HEK293 (cell line): Measurements from ENCODE around the gene USP12.
A peak's percentile ranks its signal among the peaks of the same experiment; 100 is the strongest.

Source experiments
- AEBP2 ChIP-seq: fragments of 450-650 bp; formaldehyde crosslinking; IDR thresholded peaks from 2 replicates; pipeline ENCODE4 v1.5.1; 2016; ENCODE audit warnings: missing biosample characterization, missing genetic modification characterization, borderline replicate concordance
- FEZF1 ChIP-seq: fragments of 450-650 bp; formaldehyde crosslinking; IDR thresholded peaks from 2 replicates; pipeline ENCODE4 v1.5.1; 2016; ENCODE audit warnings: missing biosample characterization, missing genetic modification characterization
- HOXD13 ChIP-seq: sonication (generic); formaldehyde crosslinking; IDR thresholded peaks from 2 replicates; pipeline ENCODE4 v1.8.0; 2022; ENCODE audit warnings: missing genetic modification reagents, borderline replicate concordance
- INSM2 ChIP-seq: fragments of 450-650 bp; formaldehyde crosslinking; IDR thresholded peaks from 2 replicates; pipeline ENCODE4 v1.5.1; 2016; ENCODE audit warnings: missing biosample characterization, missing genetic modification characterization
- KLF10 ChIP-seq: fragments of 450-650 bp; IDR thresholded peaks from 2 replicates; pipeline ENCODE4 v1.5.1; 2018; ENCODE audit warnings: missing biosample characterization, mild to moderate bottlenecking, missing genetic modification characterization
- PATZ1 ChIP-seq: fragments of 450-650 bp; formaldehyde crosslinking; IDR thresholded peaks from 2 replicates; pipeline ENCODE4 v1.5.1; 2016; ENCODE audit warnings: missing biosample characterization, missing genetic modification characterization
- SALL2 ChIP-seq: fragments of 450-650 bp; formaldehyde crosslinking; IDR thresholded peaks from 2 replicates; pipeline ENCODE4 v1.5.0; 2017; ENCODE audit warnings: missing biosample characterization, mild to moderate bottlenecking, missing genetic modification characterization, borderline replicate concordance
- SP7 ChIP-seq: fragments of 450-650 bp; formaldehyde crosslinking; IDR thresholded peaks from 2 replicates; pipeline ENCODE4 v1.5.1; 2016; ENCODE audit warnings: missing biosample characterization, missing genetic modification characterization
- TSHZ1 ChIP-seq: fragments of 450-650 bp; formaldehyde crosslinking; IDR thresholded peaks from 2 replicates; pipeline ENCODE4 v1.5.1; 2016; ENCODE audit warnings: missing biosample characterization, missing genetic modification characterization, borderline replicate concordance
- ZBTB6 ChIP-seq: fragments of 450-650 bp; formaldehyde crosslinking; IDR thresholded peaks from 2 replicates; pipeline ENCODE4 v1.5.1; 2017; ENCODE audit warnings: missing biosample characterization, missing genetic modification characterization
- ZFP37 ChIP-seq: fragments of 450-650 bp; formaldehyde crosslinking; IDR thresholded peaks from 2 replicates; pipeline ENCODE4 v1.5.1; 2016; ENCODE audit warnings: missing biosample characterization, missing genetic modification characterization
- ZNF184 ChIP-seq: fragments of 450-650 bp; IDR thresholded peaks from 2 replicates; pipeline ENCODE4 v1.5.1; 2018; ENCODE audit warnings: missing biosample characterization, mild to moderate bottlenecking, missing genetic modification characterization
- ZNF19 ChIP-seq: fragments of 450-650 bp; formaldehyde crosslinking; IDR thresholded peaks from 2 replicates; pipeline ENCODE4; 2016; ENCODE audit warnings: missing biosample characterization, missing genetic modification characterization, low read depth
- ZNF2 ChIP-seq: fragments of 450-650 bp; formaldehyde crosslinking; IDR thresholded peaks from 2 replicates; pipeline ENCODE4 v1.5.1; 2016; ENCODE audit warnings: missing biosample characterization, missing genetic modification characterization
- ZNF223 ChIP-seq: fragments of 450-650 bp; formaldehyde crosslinking; IDR thresholded peaks from 2 replicates; pipeline ENCODE4 v1.5.1; 2016; ENCODE audit warnings: missing biosample characterization, missing genetic modification characterization
- ZNF24 ChIP-seq: fragments of 450-650 bp; formaldehyde crosslinking; IDR thresholded peaks from 2 replicates; pipeline ENCODE4 v1.5.1; 2016; ENCODE audit warnings: missing biosample characterization, missing genetic modification characterization
- ZNF280D ChIP-seq: fragments of 450-650 bp; formaldehyde crosslinking; IDR thresholded peaks from 2 replicates; pipeline ENCODE4 v1.5.1; 2016; ENCODE audit warnings: missing biosample characterization, missing genetic modification characterization
- ZNF324 ChIP-seq: fragments of 450-650 bp; formaldehyde crosslinking; IDR thresholded peaks from 2 replicates; pipeline ENCODE4 v1.5.1; 2016; ENCODE audit warnings: missing biosample characterization, missing genetic modification characterization
- ZNF366 ChIP-seq: fragments of 450-650 bp; formaldehyde crosslinking; conservative IDR thresholded peaks from 2 replicates; pipeline ENCODE4 v1.5.1; 2016; ENCODE audit warnings: missing biosample characterization, missing genetic modification characterization
- ZNF510 ChIP-seq: fragments of 450-650 bp; formaldehyde crosslinking; IDR thresholded peaks from 2 replicates; pipeline ENCODE4 v1.5.1; 2018; ENCODE audit warnings: mild to moderate bottlenecking, missing genetic modification characterization, missing biosample characterization; ENCODE audit not compliant: insufficient replicate concordance
- ZNF658 ChIP-seq: fragments of 450-650 bp; formaldehyde crosslinking; IDR thresholded peaks from 2 replicates; pipeline ENCODE4; 2016; ENCODE audit warnings: missing biosample characterization, missing genetic modification characterization
- ZNF707 ChIP-seq: fragments of 450-650 bp; formaldehyde crosslinking; IDR thresholded peaks from 2 replicates; pipeline ENCODE4 v1.5.1; 2016; ENCODE audit warnings: missing biosample characterization, missing genetic modification characterization
- ZNF785 ChIP-seq: fragments of 450-650 bp; formaldehyde crosslinking; IDR thresholded peaks from 2 replicates; pipeline ENCODE4 v1.5.1; 2016; ENCODE audit warnings: missing biosample characterization, missing genetic modification characterization
- ZNF791 ChIP-seq: fragments of 450-650 bp; formaldehyde crosslinking; IDR thresholded peaks from 2 replicates; pipeline ENCODE4 v1.5.1; 2016; ENCODE audit warnings: missing biosample characterization, missing genetic modification characterization
- ZNF843 ChIP-seq: fragments of 450-650 bp; formaldehyde crosslinking; IDR thresholded peaks from 2 replicates; pipeline ENCODE4 v1.5.1; 2016; ENCODE audit warnings: missing biosample characterization, missing genetic modification characterization
- ZSCAN23 ChIP-seq: fragments of 450-650 bp; formaldehyde crosslinking; IDR thresholded peaks from 2 replicates; pipeline ENCODE4 v1.5.1; 2016; ENCODE audit warnings: missing biosample characterization, missing genetic modification characterization

The USP12 gene

GRCh38 chr13:27125357-27126282 is 46.0 kb downstream of the USP12 start (continued):
- TF ChIP-seq INSM2 (no peak), TSHZ1 (peak; percentile 7; the same call in 1 of the 2 replicates), ZNF324 (tag by site-specific recombination) (no peak), FEZF1 (tag by site-specific recombination) (peak; percentile 48; the same call in 1 of the 2 replicates), ZNF19 (no peak), ZNF280D (no peak), ZNF24 (tag by site-specific recombination) (no peak), HOXD13 (CRISPR knock-in tag) (no peak), ZNF366 (tag by site-specific recombination) (no peak), AEBP2 (tag by site-specific recombination) (no peak), ZNF184 (tag by site-specific recombination) (no peak), ZNF510 (no peak), ZNF658 (tag by site-specific recombination) (no peak), ZNF707 (no peak), ZFP37 (tag by site-specific recombination) (peak; percentile 55; the same call in 1 of the 2 replicates), ZNF843 (tag by site-specific recombination) (no peak), ZSCAN23 (tag by site-specific recombination) (no peak), ZBTB6 (tag by site-specific recombination) (peak; percentile 92), PATZ1 (tag by site-specific recombination) (peak; percentile 51; the same call in 1 of the 2 replicates), ZNF791 (tag by site-specific recombination) (no peak), KLF10 (tag by site-specific recombination) (no peak), ZNF223 (no peak), SP7 (tag by site-specific recombination) (peak; percentile 64), ZNF2 (tag by site-specific recombination) (peak; percentile 24; the same call in 1 of the 2 replicates), SALL2 (no peak), ZNF785 (tag by site-specific recombination) (no peak)
